Common myeloid progenitor, CD34-positive (primary cell): ENCODE data around the gene PPP1R13B.

ENCODE experiments used
- CTCF ChIA-PET: fragments of 350-600 bp; sonication (Branson Sonifier 250); formaldehyde crosslinking; loops from one replicate; lab custom pipeline; 2021; ENCODE audit warnings: antibody characterized with exemption; lab: Charles Lee
- POLR2A ChIA-PET: fragments of 350-600 bp; sonication (Branson Sonifier 250); formaldehyde crosslinking; loops from one replicate; lab custom pipeline; 2021; ENCODE audit warnings: antibody characterized with exemption; lab: Charles Lee
- DNase-seq, 3 donors: peaks; one replicate each; pipeline versions ENCODE4 v3.0.0 to v3.0.0-alpha.2; 2013
- H3K27ac ChIP-seq, 2 experiments: 1 replicate in 1 of 2; 2 replicates in 1 of 2; pipeline ENCODE4 v1.7.0; 2013; ENCODE audit warnings: inconsistent platforms in 2 of 2, low read length in 2 of 2, mild to moderate bottlenecking in 2 of 2, low read depth in 1 of 2, moderate library complexity in 1 of 2; ENCODE audit not compliant: severe bottlenecking in 2 of 2, insufficient read depth in 1 of 2, poor library complexity in 1 of 2
- H3K27me3 ChIP-seq, 5 experiments: replicated peaks in 2 of 5; 1 replicate in 3 of 5; 2 replicates in 2 of 5; pipeline versions ENCODE4 v1.6.1 to v1.7.0; 2013; ENCODE audit warnings: low read length in 4 of 5, mild to moderate bottlenecking in 2 of 5, moderate library complexity in 2 of 5, inconsistent platforms in 1 of 5; ENCODE audit not compliant: insufficient read depth in 5 of 5, control insufficient read depth in 4 of 5
- H3K36me3 ChIP-seq, 4 experiments: 1 replicate in 2 of 4; 2 replicates in 2 of 4; pipeline versions ENCODE4 v1.6.1 to v1.7.0; 2013; ENCODE audit warnings: low read length in 3 of 4, control low read depth in 1 of 4, mild to moderate bottlenecking in 1 of 4; ENCODE audit not compliant: control insufficient read depth in 4 of 4, insufficient read depth in 4 of 4
- H3K4me1 ChIP-seq, 4 experiments: 1 replicate in 3 of 4; 2 replicates in 1 of 4; pipeline versions ENCODE4 v1.6.1 to v1.7.1; 2013; ENCODE audit warnings: low read length in 3 of 4, mild to moderate bottlenecking in 3 of 4, control low read depth in 1 of 4, inconsistent platforms in 1 of 4, moderate library complexity in 1 of 4; ENCODE audit not compliant: control insufficient read depth in 4 of 4, insufficient read depth in 4 of 4; ENCODE audit errors: control extremely low read depth in 1 of 4
- H3K4me3 ChIP-seq, 7 experiments: 1 replicate in 4 of 7; 2 replicates in 3 of 7; pipeline versions ENCODE4 v1.5.1 to v1.7.0; 2013; ENCODE audit warnings: mild to moderate bottlenecking in 7 of 7, low read length in 6 of 7, moderate library complexity in 6 of 7, inconsistent platforms in 2 of 7, low read depth in 2 of 7, control low read depth in 1 of 7; ENCODE audit not compliant: insufficient read depth in 4 of 7, control insufficient read depth in 1 of 7; ENCODE audit errors: extremely low read depth in 1 of 7
- H3K9me3 ChIP-seq, 5 experiments: 1 replicate in 4 of 5; 2 replicates in 1 of 5; pipeline versions ENCODE4 v1.6.1 to v1.7.1; 2013; ENCODE audit warnings: low read length in 4 of 5, mild to moderate bottlenecking in 2 of 5, inconsistent platforms in 1 of 5, low read depth in 1 of 5, moderate library complexity in 1 of 5; ENCODE audit not compliant: control insufficient read depth in 4 of 5, insufficient read depth in 2 of 5; ENCODE audit errors: control extremely low read depth in 1 of 5
- WGBS: methylation state at CpG from one replicate; pipeline ENCODE4 v1.1.5; 2013; ENCODE audit not compliant: insufficient coverage; 5-methylcytosine and 5-hydroxymethylcytosine counted together

PPP1R13B gene

DNA sequence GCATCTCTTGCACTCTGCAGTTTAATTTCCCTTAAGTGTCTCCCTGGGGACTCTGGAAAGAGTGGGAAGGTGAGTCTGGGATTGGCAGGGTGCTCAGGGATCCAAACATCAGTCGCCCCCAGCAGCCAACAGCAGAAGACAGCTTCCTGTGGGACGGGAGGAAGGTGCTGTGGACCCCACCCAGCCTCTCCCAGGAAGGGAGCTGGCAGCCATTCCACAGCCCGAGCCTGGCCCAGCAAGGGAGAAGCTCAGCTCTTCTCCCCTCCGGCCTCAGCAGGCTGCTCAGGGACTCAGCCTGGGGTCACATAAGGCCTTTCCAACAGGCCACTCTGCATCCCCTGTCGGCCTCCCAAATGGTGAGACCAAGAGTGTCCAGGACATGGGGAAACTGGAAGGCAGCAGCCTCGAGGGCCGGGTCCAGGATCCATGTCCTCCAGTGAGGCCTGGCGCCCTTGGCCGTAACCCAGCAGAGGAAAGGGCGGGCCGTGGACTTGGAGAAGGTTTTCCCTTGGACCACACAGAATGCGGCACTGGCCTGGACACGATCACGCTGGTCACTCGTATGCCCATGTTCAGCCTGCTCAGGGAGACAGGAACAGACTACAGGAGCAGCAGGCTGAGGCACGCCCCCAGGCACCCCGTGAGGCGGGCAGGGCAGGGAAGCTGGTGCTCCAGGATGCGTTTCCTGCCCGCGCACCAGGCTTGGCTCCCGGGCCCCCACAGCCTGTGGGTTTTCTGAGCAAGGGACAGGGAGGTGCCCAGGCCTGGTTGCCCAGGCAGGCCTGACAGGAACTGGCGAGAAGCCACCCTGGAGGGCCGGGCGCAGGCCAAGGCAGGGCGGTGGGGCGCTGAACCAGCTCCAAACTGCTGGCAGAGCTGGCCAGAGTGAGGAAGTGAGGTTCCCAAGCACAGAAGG lies 135.6 kb downstream of the PPP1R13B start:
- WGBS = 90% methylated on average over 27 of the region's 27 CpGs
- Histone ChIP-seq H3K4me3 (no peak overlapping the region), H3K36me3 (peaks cover 4 to 69% (median 22%) of the 10 kb centered on the region in 4 experiments), H3K9me3 (no peaks in the 10 kb centered on the region), H3K4me1 (peaks cover 0 to 23% (median 15%) of the 10 kb centered on the region in 4 experiments), H3K27ac (no peak overlapping the region), H3K27me3 (no peaks in the 10 kb centered on the region)
- ChIA-PET CTCF (no interaction called here), POLR2A (no interaction called here)
- DNase-seq = no peak

DNA sequence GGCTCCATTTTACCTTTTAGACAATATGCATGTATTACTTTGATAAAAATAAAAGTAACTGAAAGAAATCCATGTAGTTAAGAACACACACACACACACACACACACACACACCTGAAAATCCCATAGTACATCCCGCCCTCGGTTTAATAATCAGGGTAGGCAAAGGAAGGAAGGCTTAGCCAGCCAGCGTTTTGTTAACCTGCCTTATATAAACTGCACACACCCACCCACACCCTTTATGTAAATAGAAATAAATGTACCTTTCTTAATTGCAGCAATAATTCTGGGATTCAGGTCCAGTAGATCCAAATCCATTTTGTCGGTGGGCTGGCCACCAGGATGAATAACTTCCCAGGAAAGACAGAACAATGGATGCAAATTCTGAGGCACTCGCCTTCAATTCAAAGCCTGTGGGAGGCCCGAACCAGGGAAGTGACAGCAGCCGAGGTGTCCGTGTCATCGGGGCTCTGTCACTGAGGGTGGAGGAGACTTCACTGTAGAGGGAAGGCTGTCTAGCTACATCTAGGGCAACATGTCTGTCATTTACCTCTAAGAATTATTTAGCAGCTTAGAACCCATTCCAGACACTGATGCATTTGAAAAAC lies 136.5 kb downstream of the PPP1R13B start:
- Histone ChIP-seq H3K27ac (no peak overlapping the region), H3K4me3 (no peak overlapping the region), H3K27me3 (no peaks in the 10 kb centered on the region), H3K36me3 (peaks cover 4 to 78% (median 25%) of the 10 kb centered on the region in 4 experiments), H3K4me1 (peaks cover 0 to 21% (median 11%) of the 10 kb centered on the region in 4 experiments), H3K9me3 (no peaks in the 10 kb centered on the region)
- ChIA-PET POLR2A (no interaction called here), CTCF (no interaction called here)
- DNase-seq = no peak
- 100% methylated on average over 3 of the region's 9 CpGs for WGBS

- CTCF ChIA-PET = no interaction called here
- WGBS = 98% methylated on average over 13 of the region's 15 CpGs
- no peaks in the 10 kb centered on the region for H3K27me3 ChIP-seq
- no peak for DNase-seq
- peaks cover 4 to 89% (median 26%) of the 10 kb centered on the region in 4 experiments for H3K36me3 ChIP-seq
- no peak overlapping the region for H3K27ac ChIP-seq
- peaks cover 0 to 29% (median 19%) of the 10 kb centered on the region in 4 experiments for H3K4me1 ChIP-seq
- H3K9me3 ChIP-seq = no peaks in the 10 kb centered on the region
- H3K4me3 ChIP-seq = no peak overlapping the region
- POLR2A ChIA-PET = no interaction called here
These were observed 137.6 kb downstream of the PPP1R13B start for GRCh38 chr14:103709814-103710213.

- Histone ChIP-seq H3K27me3 (no peaks in the 10 kb centered on the region), H3K36me3 (peaks cover 4 to 94% (median 26%) of the 10 kb centered on the region in 4 experiments), H3K27ac (no peak overlapping the region), H3K4me3 (no peak overlapping the region), H3K9me3 (no peaks in the 10 kb centered on the region), H3K4me1 (peaks cover 0 to 31% (median 18%) of the 10 kb centered on the region in 4 experiments)
- CTCF ChIA-PET = no interaction called here
- DNase-seq = no peak
- POLR2A ChIA-PET = interaction anchor here (0.6 kb wide), 1 partner anchor 578 kb away, joined by 3 read pairs; no protein-coding TSS in a partner anchor
- WGBS = 96% methylated on average over 18 of the region's 18 CpGs
These were observed 138.6 kb downstream of the PPP1R13B start for GRCh38 chr14:103708750-103709187.

GRCh38 chr14:103707329-103708263 lies 139.8 kb downstream of the PPP1R13B start:
- no peak for DNase-seq
- Histone ChIP-seq H3K36me3 (peaks cover 4 to 94% (median 33%) of the 10 kb centered on the region in 4 experiments), H3K4me1 (peaks cover 0 to 32% (median 18%) of the 10 kb centered on the region in 4 experiments), H3K27ac (no peak overlapping the region), H3K4me3 (no peak overlapping the region), H3K9me3 (no peaks in the 10 kb centered on the region), H3K27me3 (no peaks in the 10 kb centered on the region)
- CTCF ChIA-PET = interaction anchor here (1.1 kb wide), 1 partner anchor 27 kb away, joined by 4 read pairs; no protein-coding TSS in a partner anchor
- WGBS = 96% methylated on average over 28 of the region's 29 CpGs
- POLR2A ChIA-PET = no interaction called here

DNA sequence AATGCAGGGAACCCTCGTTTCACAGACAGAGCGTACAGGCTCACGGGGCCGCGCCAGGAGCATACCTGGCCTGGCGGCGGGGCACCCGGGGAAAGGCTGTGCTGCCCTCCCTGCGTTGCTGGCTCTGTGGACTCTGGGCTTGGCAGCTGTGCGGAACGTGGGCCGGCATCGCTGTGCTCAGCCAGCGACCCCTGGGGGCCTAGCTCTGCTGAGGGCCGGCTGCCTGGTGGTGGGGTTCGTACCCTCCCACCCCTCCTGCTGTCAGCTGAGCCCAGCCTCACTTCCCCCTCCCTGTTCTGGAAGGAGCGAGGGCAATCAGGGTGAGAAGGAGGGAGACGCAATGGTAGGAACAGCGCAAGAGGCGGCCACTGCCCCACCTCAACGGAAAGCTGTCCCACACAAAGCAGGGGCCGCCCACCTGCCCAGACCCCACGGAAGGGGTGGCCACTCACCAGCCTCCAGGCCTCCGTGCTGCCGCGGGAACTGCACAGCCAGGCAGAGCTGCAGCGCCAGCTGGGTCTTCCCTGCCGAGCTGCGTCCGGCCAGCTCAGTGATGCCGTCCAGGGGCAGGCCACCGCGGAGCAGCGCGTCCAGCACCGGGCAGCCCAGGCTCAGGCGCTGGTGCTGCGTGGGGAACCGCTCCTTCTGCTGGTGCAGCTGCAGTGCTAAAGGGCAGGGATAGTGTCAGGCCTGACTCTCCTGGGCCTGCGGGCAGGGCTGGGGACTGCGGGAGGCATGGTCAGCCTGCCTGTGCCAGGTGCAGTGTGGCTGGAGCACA lies 140.6 kb downstream of the PPP1R13B start:
- ChIA-PET CTCF (interaction anchor here (1.1 to 1.6 kb wide), 2 partner anchors 12 to 28 kb away, joined by 4 read pairs; no protein-coding TSS in a partner anchor), POLR2A (no interaction called here)
- Histone ChIP-seq H3K4me1 (peaks cover 0 to 32% (median 18%) of the 10 kb centered on the region in 4 experiments), H3K36me3 (peaks cover 4 to 94% (median 39%) of the 10 kb centered on the region in 4 experiments), H3K4me3 (no peak overlapping the region), H3K9me3 (no peaks in the 10 kb centered on the region), H3K27ac (no peak overlapping the region), H3K27me3 (no peaks in the 10 kb centered on the region)
- DNase-seq = no peak
- 96% methylated on average over 26 of the region's 41 CpGs for WGBS
